ENCODE data around the gene USP44.

Gene USP44

GRCh38 chr12:95541436-95541835 is 9.8 kb downstream of the USP44 start:
- TF ChIP-seq CTCF (conservative IDR thresholded peaks at IDR 0.05) = no peak
- H3K27ac ChIP-seq = no peak overlapping the region

GRCh38 chr12:95538656-95539055 is 12.6 kb downstream of the USP44 start:
- H3K27ac ChIP-seq = no peak overlapping the region
- no peak for TF ChIP-seq CTCF (conservative IDR thresholded peaks at IDR 0.05)

- TF ChIP-seq CTCF (conservative IDR thresholded peaks at IDR 0.05) = no peak
- no peak overlapping the region for H3K27ac ChIP-seq
Measured at GRCh38 chr12:95538006-95538405, 13.3 kb downstream of the USP44 start.

- TF ChIP-seq CTCF (conservative IDR thresholded peaks at IDR 0.05) = no peak
- no peak overlapping the region for H3K27ac ChIP-seq
Measured at GRCh38 chr12:95533985-95534384, 17.3 kb downstream of the USP44 start.

GRCh38 chr12:95532851-95533250 is 18.4 kb downstream of the USP44 start:
- H3K27ac ChIP-seq = no peak overlapping the region
- no peak for TF ChIP-seq CTCF (conservative IDR thresholded peaks at IDR 0.05)

GRCh38 chr12:95529693-95530225 is 21.5 kb downstream of the USP44 start:
- no peak overlapping the region for H3K27ac ChIP-seq
- no peak for TF ChIP-seq CTCF (conservative IDR thresholded peaks at IDR 0.05)

- H3K27ac ChIP-seq = no peak overlapping the region
- no peak for TF ChIP-seq CTCF (conservative IDR thresholded peaks at IDR 0.05)
Measured at GRCh38 chr12:95528431-95528830, 22.8 kb downstream of the USP44 start.

All from VCaP (cell line).